Esophagus muscularis mucosa (tissue), 3 donors: ENCODE data around the gene MLLT3.

Experiments
- CTCF ChIP-seq, 3 experiments: fragments of 200-600 bp in 2 of 3; fragments of 450-650 bp in 1 of 3; sonication (generic) in 2 of 3; IDR thresholded peaks; one replicate each; pipeline ENCODE4 v1.5.1; 2017 to 2019; ENCODE audit warnings: antibody characterized with exemption in 3 of 3, mild to moderate bottlenecking in 2 of 3, moderate library complexity in 1 of 3
- POLR2A ChIP-seq: fragments of 450-650 bp; IDR thresholded peaks from one replicate; pipeline ENCODE4 v1.6.1; 2017; ENCODE audit warnings: antibody characterized with exemption, moderate library complexity, mild to moderate bottlenecking, low read depth
- POLR2AphosphoS5 ChIP-seq, 2 donors: sonication (generic); formaldehyde crosslinking; IDR thresholded peaks; one replicate each; pipeline ENCODE4 v1.6.1; 2017; ENCODE audit warnings: antibody characterized with exemption in 2 of 2

GRCh38 chr9:20513126-20513913, 109.0 kb downstream of the MLLT3 start:
- TF ChIP-seq POLR2A (no peak), CTCF (IDR thresholded peaks at IDR 0.05) (no peak), POLR2AphosphoS5 (IDR thresholded peaks at IDR 0.05) (no peak)
